ENCODE measurements around the gene RHOU. TPM values are rescaled to one million over a fixed set of nuclear protein-coding genes. Genes with fewer than 3 reads are reported as not detected.

RHOU gene
- total and polyA plus RNA-seq, 2 experiments from 2014 or later: 0.95 to 4.4 TPM

DNA sequence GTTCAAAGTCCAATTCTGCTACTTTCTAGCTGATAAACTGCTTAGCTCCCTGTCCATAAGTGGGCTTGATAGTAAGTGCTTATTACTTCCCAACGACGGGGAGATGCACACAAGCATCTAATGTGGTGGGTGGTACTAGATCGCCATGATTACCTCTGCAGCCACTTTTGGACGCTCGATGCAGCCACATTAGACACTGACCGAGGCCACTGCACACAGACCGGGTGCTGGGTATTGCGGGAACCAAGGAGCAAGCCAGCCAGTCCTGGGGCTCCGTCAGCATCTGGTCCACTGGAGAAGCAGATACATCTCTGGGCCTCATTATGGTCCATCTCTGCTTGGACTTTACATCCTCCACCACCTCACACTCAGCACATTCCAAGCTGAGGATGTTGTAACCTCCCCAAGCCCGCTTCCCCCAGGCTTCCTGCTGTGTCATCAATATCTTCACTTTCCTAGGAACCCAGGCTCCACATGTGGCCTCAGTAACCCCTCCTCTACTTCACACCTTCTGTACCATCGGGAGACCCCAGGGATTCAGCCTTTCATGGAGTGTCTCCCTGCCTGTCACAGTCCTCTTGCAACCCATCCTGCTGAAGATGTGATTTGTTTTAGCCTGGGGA is 48.2 kb downstream of the RHOU start (continued):
- TF ChIP-seq, protein P1, sequence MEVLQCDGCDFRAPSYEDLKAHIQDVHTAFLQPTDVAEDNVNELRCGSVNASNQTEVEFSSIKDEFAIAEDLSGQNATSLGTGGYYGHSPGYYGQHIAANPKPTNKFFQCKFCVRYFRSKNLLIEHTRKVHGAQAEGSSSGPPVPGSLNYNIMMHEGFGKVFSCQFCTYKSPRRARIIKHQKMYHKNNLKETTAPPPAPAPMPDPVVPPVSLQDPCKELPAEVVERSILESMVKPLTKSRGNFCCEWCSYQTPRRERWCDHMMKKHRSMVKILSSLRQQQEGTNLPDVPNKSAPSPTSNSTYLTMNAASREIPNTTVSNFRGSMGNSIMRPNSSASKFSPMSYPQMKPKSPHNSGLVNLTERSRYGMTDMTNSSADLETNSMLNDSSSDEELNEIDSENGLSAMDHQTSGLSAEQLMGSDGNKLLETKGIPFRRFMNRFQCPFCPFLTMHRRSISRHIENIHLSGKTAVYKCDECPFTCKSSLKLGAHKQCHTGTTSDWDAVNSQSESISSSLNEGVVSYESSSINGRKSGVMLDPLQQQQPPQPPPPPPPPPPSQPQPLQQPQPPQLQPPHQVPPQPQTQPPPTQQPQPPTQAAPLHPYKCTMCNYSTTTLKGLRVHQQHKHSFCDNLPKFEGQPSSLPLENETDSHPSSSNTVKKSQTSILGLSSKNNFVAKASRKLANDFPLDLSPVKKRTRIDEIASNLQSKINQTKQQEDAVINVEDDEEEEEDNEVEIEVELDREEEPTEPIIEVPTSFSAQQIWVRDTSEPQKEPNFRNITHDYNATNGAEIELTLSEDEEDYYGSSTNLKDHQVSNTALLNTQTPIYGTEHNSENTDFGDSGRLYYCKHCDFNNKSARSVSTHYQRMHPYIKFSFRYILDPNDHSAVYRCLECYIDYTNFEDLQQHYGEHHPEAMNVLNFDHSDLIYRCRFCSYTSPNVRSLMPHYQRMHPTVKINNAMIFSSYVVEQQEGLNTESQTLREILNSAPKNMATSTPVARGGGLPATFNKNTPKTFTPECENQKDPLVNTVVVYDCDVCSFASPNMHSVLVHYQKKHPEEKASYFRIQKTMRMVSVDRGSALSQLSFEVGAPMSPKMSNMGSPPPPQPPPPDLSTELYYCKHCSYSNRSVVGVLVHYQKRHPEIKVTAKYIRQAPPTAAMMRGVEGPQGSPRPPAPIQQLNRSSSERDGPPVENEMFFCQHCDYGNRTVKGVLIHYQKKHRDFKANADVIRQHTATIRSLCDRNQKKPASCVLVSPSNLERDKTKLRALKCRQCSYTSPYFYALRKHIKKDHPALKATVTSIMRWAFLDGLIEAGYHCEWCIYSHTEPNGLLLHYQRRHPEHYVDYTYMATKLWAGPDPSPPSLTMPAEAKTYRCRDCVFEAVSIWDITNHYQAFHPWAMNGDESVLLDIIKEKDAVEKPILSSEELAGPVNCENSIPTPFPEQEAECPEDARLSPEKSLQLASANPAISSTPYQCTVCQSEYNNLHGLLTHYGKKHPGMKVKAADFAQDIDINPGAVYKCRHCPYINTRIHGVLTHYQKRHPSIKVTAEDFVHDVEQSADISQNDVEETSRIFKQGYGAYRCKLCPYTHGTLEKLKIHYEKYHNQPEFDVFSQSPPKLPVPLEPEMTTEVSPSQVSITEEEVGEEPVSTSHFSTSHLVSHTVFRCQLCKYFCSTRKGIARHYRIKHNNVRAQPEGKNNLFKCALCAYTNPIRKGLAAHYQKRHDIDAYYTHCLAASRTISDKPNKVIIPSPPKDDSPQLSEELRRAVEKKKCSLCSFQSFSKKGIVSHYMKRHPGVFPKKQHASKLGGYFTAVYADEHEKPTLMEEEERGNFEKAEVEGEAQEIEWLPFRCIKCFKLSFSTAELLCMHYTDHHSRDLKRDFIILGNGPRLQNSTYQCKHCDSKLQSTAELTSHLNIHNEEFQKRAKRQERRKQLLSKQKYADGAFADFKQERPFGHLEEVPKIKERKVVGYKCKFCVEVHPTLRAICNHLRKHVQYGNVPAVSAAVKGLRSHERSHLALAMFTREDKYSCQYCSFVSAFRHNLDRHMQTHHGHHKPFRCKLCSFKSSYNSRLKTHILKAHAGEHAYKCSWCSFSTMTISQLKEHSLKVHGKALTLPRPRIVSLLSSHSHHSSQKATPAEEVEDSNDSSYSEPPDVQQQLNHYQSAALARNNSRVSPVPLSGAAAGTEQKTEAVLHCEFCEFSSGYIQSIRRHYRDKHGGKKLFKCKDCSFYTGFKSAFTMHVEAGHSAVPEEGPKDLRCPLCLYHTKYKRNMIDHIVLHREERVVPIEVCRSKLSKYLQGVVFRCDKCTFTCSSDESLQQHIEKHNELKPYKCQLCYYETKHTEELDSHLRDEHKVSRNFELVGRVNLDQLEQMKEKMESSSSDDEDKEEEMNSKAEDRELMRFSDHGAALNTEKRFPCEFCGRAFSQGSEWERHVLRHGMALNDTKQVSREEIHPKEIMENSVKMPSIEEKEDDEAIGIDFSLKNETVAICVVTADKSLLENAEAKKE (CRISPR knock-in tag; IDR thresholded peaks at IDR 0.05): no peak
- TF ChIP-seq, protein P2, sequence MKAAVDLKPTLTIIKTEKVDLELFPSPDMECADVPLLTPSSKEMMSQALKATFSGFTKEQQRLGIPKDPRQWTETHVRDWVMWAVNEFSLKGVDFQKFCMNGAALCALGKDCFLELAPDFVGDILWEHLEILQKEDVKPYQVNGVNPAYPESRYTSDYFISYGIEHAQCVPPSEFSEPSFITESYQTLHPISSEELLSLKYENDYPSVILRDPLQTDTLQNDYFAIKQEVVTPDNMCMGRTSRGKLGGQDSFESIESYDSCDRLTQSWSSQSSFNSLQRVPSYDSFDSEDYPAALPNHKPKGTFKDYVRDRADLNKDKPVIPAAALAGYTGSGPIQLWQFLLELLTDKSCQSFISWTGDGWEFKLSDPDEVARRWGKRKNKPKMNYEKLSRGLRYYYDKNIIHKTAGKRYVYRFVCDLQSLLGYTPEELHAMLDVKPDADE (IDR thresholded peaks at IDR 0.05): no peak
- TF ChIP-seq EZH2phosphoT487 (IDR thresholded peaks at IDR 0.05; ENCODE audit: unreplicated experiment): no peak

- no peak overlapping the region for H3K27ac ChIP-seq (ENCODE audit: low read depth)
- no peak overlapping the region for H3K4me3 ChIP-seq
- H3K4me2 ChIP-seq: no peak overlapping the region
- Mint-ChIP-seq H3K9me3 (no peaks in the 10 kb centered on the region), H3K4me3 (no peak overlapping the region), H3K27ac (no peak overlapping the region), H3K36me3 (ENCODE audit: low read depth) (no peaks in the 10 kb centered on the region), H3K27me3 (ENCODE audit: insufficient read depth, low read depth, poor library complexity) (peaks cover 10% of the 10 kb centered on the region), H3K4me1 (no peaks in the 10 kb centered on the region; the same call in 2 of the 3 replicates)
- no peaks in the 10 kb centered on the region for H3F3A ChIP-seq (replicated peaks; ENCODE audit: low read depth)
- no peaks in the 10 kb centered on the region for H3K27me3 ChIP-seq (ENCODE audit: insufficient read depth)
- H2AFZ ChIP-seq: no peak overlapping the region
- H3K79me2 ChIP-seq (replicated peaks; ENCODE audit: insufficient read depth): no peaks in the 10 kb centered on the region
- H3K9me2 ChIP-seq (ENCODE audit: insufficient read depth): 0 out of 2 replicates have a peak, but pooled peaks cover 11% of the 10 kb centered on the region
- H3K4me1 ChIP-seq (ENCODE audit: insufficient read depth): no peaks in the 10 kb centered on the region
- no peaks in the 10 kb centered on the region for H3K36me3 ChIP-seq (ENCODE audit: insufficient read depth)
- no peak for DNase-seq (ENCODE audit: low spot score)
- no peak for ATAC-seq
- H4K20me1 ChIP-seq (replicated peaks; ENCODE audit: insufficient read depth): no peaks in the 10 kb centered on the region
- TF ChIP-seq, protein P2 (IDR thresholded peaks at IDR 0.05): no peak
- TF ChIP-seq, protein P3, sequence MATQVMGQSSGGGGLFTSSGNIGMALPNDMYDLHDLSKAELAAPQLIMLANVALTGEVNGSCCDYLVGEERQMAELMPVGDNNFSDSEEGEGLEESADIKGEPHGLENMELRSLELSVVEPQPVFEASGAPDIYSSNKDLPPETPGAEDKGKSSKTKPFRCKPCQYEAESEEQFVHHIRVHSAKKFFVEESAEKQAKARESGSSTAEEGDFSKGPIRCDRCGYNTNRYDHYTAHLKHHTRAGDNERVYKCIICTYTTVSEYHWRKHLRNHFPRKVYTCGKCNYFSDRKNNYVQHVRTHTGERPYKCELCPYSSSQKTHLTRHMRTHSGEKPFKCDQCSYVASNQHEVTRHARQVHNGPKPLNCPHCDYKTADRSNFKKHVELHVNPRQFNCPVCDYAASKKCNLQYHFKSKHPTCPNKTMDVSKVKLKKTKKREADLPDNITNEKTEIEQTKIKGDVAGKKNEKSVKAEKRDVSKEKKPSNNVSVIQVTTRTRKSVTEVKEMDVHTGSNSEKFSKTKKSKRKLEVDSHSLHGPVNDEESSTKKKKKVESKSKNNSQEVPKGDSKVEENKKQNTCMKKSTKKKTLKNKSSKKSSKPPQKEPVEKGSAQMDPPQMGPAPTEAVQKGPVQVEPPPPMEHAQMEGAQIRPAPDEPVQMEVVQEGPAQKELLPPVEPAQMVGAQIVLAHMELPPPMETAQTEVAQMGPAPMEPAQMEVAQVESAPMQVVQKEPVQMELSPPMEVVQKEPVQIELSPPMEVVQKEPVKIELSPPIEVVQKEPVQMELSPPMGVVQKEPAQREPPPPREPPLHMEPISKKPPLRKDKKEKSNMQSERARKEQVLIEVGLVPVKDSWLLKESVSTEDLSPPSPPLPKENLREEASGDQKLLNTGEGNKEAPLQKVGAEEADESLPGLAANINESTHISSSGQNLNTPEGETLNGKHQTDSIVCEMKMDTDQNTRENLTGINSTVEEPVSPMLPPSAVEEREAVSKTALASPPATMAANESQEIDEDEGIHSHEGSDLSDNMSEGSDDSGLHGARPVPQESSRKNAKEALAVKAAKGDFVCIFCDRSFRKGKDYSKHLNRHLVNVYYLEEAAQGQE (IDR thresholded peaks at IDR 0.05; ENCODE audit: unreplicated experiment): no peak
- TF ChIP-seq ZNF331 (CRISPR knock-in tag; IDR thresholded peaks at IDR 0.05; ENCODE audit: low read depth): no peak
- no peak for TF ChIP-seq EZH2 (IDR thresholded peaks at IDR 0.05; ENCODE audit: low read depth, unreplicated experiment)
- no peak for TF ChIP-seq EZH2phosphoT487 (IDR thresholded peaks at IDR 0.05; ENCODE audit: unreplicated experiment)
- TF ChIP-seq NANOG (IDR thresholded peaks at IDR 0.05; ENCODE audit: borderline replicate concordance): no peak
- TF ChIP-seq, protein P4, sequence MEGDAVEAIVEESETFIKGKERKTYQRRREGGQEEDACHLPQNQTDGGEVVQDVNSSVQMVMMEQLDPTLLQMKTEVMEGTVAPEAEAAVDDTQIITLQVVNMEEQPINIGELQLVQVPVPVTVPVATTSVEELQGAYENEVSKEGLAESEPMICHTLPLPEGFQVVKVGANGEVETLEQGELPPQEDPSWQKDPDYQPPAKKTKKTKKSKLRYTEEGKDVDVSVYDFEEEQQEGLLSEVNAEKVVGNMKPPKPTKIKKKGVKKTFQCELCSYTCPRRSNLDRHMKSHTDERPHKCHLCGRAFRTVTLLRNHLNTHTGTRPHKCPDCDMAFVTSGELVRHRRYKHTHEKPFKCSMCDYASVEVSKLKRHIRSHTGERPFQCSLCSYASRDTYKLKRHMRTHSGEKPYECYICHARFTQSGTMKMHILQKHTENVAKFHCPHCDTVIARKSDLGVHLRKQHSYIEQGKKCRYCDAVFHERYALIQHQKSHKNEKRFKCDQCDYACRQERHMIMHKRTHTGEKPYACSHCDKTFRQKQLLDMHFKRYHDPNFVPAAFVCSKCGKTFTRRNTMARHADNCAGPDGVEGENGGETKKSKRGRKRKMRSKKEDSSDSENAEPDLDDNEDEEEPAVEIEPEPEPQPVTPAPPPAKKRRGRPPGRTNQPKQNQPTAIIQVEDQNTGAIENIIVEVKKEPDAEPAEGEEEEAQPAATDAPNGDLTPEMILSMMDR (conservative IDR thresholded peaks at IDR 0.05; ENCODE audit: low read depth in 2 of 2): no peak
- no peak for TF ChIP-seq POLR2AphosphoS5 (IDR thresholded peaks at IDR 0.05; ENCODE audit: low read depth)
Measured at GRCh38 chr1:228784181-228784580, 48.9 kb downstream of the RHOU start.
